Measurements from ENCODE around the gene CLDN25. TPM values are rescaled to one million over a fixed set of nuclear protein-coding genes. Genes with fewer than 3 reads are reported as not detected.
A peak's percentile ranks its signal among the peaks of the same experiment; 100 is the strongest.

CLDN25 gene
- total RNA-seq, 1 experiment from 2014 or later, result not detected

GRCh38 chr11:113771964-113772363 lies 7.6 kb upstream of the CLDN25 start:
- Histone ChIP-seq H3K79me2 (ENCODE audit: insufficient read depth, low read length) (no peaks in the 10 kb centered on the region), H2BK120ac (ENCODE audit: low read depth, low read length, poor library complexity, severe bottlenecking) (no peak overlapping the region), H3T11ph (ENCODE audit: low read length) (no peak overlapping the region), H3K4me1 (ENCODE audit: insufficient read depth, low read length) (no peaks in the 10 kb centered on the region), H2BK5ac (ENCODE audit: insufficient read length, low read length) (no peak overlapping the region), H3K23me2 (ENCODE audit: insufficient read length, low read depth, low read length, poor library complexity, severe bottlenecking) (no peaks in the 10 kb centered on the region), H2AFZ (ENCODE audit: low read length) (no peak overlapping the region), H3K27ac (ENCODE audit: insufficient read length, low read depth, low read length) (no peak overlapping the region), H2BK20ac (ENCODE audit: low read depth, low read length, poor library complexity, severe bottlenecking) (no peak overlapping the region), H3K9ac (ENCODE audit: extremely low read depth, insufficient read length, low read length) (no peak overlapping the region), H4K91ac (ENCODE audit: insufficient read length, low read depth, low read length) (no peak overlapping the region), H3K9me3 (ENCODE audit: control insufficient read depth, low read depth, low read length) (no peaks in the 10 kb centered on the region), H3K4me2 (ENCODE audit: insufficient read depth, insufficient read length, low read length) (peak overlapping the region; percentile 22), H2AK5ac (ENCODE audit: insufficient read length, low read length) (no peak overlapping the region), H3K79me1 (ENCODE audit: insufficient read depth, low read depth, low read length, poor library complexity, severe bottlenecking) (no peaks in the 10 kb centered on the region), H4K5ac (ENCODE audit: insufficient read length, low read depth, low read length) (no peak overlapping the region), H3K14ac (ENCODE audit: insufficient read depth, low read length) (no peak overlapping the region), H3K23ac (ENCODE audit: insufficient read length, low read depth, low read length) (no peak overlapping the region), H3K27me3 (ENCODE audit: insufficient read depth, low read length) (no peaks in the 10 kb centered on the region), H3K18ac (ENCODE audit: insufficient read length, low read depth, low read length) (no peak overlapping the region), H2BK15ac (ENCODE audit: low read depth, low read length) (no peak overlapping the region), H3K4ac (ENCODE audit: low read depth, low read length) (no peak overlapping the region), H3K56ac (ENCODE audit: insufficient read length, low read depth, low read length) (no peak overlapping the region), H4K20me1 (ENCODE audit: control insufficient read depth, insufficient read depth, insufficient read length) (no peaks in the 10 kb centered on the region), H4K8ac (replicated peaks; ENCODE audit: insufficient read length, low read depth, low read length) (no peak overlapping the region), H2BK12ac (ENCODE audit: insufficient read length, low read depth, low read length) (no peak overlapping the region)
- no peak overlapping the region; a peak in 1 of 7 replicates for H3K27ac Mint-ChIP-seq
- no peak for TF ChIP-seq CTCF (conservative IDR thresholded peaks at IDR 0.05)
- no peak for DNase-seq
- H3K27me3 Mint-ChIP-seq (ENCODE audit: low read depth), result peaks cover 9% of the 10 kb centered on the region
- no peaks in the 10 kb centered on the region; a peak in 2 of 5 replicates for H3K9me3 Mint-ChIP-seq
- H3K36me3 Mint-ChIP-seq (ENCODE audit: insufficient read depth in 1 of 3, low read depth in 3 of 3), result peaks cover 10 to 29% (median 28%) of the 10 kb centered on the region in 3 experiments; a peak in 6 of 7 replicates
- peak overlapping the region; percentile 98 to 100 for H3K4me3 Mint-ChIP-seq
- H3K4me1 Mint-ChIP-seq, result peaks cover 2 to 10% of the 10 kb centered on the region in 2 experiments
- WGBS (ENCODE audit: extremely low coverage, insufficient read length, low lambda C conversion rate), result no CpG with 5 or more reads among the region's 3 CpGs
